22Rv1 (cell line): ENCODE data around the gene LRP5.
A peak's percentile ranks its signal among the peaks of the same experiment; 100 is the strongest.

Experiments
- CTCF ChIP-seq: fragments of 450-650 bp; IDR thresholded peaks from 2 replicates; pipeline ENCODE4 v1.5.1; 2017; ENCODE audit warnings: mild to moderate bottlenecking
- ZFX ChIP-seq: fragments of 450-650 bp; IDR thresholded peaks from 2 replicates; pipeline ENCODE4 v1.6.1; 2017; ENCODE audit warnings: antibody characterized with exemption, borderline replicate concordance

DNA sequence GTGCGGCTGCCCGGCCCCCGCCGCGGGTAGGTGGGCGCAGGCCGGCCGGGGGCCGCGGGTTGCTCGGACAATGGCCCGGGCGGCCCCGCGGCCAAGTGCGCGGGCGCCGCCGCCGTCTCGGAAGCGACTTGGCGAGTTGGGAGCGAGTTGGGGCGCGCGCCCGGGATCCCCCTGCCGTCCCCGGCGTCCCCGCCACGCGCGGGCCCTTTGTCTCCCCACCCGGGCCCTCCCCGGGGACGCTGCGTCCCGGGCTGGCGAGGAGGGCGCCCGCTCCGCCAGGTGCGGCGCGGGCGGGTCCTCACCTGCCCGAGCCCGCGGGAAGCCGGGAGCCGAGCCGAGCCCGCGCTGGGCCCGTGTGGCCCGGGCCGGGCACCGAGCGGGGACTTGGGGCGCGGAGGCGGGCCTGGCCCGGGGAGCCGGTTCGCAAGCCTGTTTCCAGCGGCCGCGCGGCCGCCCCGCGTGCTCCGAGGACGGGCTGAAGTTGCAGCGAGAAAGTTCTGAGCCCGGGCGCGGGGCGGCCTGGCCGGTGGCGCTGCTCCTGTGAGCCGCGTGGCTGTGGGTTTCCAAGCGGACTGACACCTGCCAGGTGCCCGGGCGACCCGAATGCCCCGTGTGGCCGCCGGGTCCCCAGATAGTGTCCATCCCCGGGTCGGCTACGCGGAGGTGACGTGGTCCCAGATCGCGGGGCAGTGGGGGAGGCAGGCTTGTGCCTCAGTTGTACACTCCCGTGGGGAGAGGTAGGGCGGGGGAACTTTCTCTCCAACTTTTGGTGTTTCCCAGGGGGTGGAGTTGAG is 586 bp downstream of the LRP5 start:
- TF ChIP-seq CTCF (peak; percentile 5; the same call in 1 of the 2 replicates), ZFX (no peak)
